AG04450 (cell line): Measurements from ENCODE around the gene CIAPIN1. TPM values are rescaled to one million over a fixed set of nuclear protein-coding genes. Genes with fewer than 3 reads are reported as not detected.

Source experiments
- CTCF ChIA-PET: fragments of 300-600, 350-600 bp; formaldehyde crosslinking; extraction: SDS; loops from one replicate; lab custom pipeline; 2022; ENCODE audit warnings: antibody characterized with exemption, inconsistent platforms; lab: Charles Lee
- POLR2A ChIA-PET: fragments of 350-600 bp; formaldehyde crosslinking; extraction: SDS; loops from one replicate; lab custom pipeline; 2021; ENCODE audit warnings: antibody characterized with exemption, inconsistent platforms; lab: Yijun Ruan, JAX
- DNase-seq: peaks from one replicate; pipeline ENCODE4 v3.0.0-alpha.2; 2011; ENCODE audit warnings: low read depth, low spot score
- H3K27ac ChIP-seq: one replicate; pipeline ENCODE4 v1.5.1; 2012; ENCODE audit warnings: low read depth, low read length, control low read depth
- H3K27me3 ChIP-seq: one replicate; pipeline ENCODE4 v1.6.0; 2012; ENCODE audit warnings: low read length; ENCODE audit not compliant: control insufficient read depth, insufficient read depth
- H3K4me3 ChIP-seq: 2 replicates; pipeline ENCODE4 v1.5.1; 2011; ENCODE audit warnings: mild to moderate bottlenecking, low read depth, low read length, control low read depth
- H3K9me3 ChIP-seq: 2 replicates; pipeline ENCODE4 v1.5.1; 2012; ENCODE audit warnings: low read length; ENCODE audit not compliant: control insufficient read depth, insufficient read depth
- polyA plus RNA-seq: library from polyadenylated mRNA; depleted of rRNA; stranded (reverse); fragments of >200 nt; gene quantifications from 2 replicates; pipeline ENCODE4 v1.2.3, GENCODE V29; 2011; rRNA removed
- TF ChIP-seq, protein P1 (sequence below): IDR thresholded peaks from 2 replicates; pipeline ENCODE4 v1.5.1; 2011; ENCODE audit warnings: low read depth, low read length, control low read depth, inconsistent platforms

Gene CIAPIN1
- polyA plus RNA-seq, 1 experiment, result 48.6 TPM

DNA sequence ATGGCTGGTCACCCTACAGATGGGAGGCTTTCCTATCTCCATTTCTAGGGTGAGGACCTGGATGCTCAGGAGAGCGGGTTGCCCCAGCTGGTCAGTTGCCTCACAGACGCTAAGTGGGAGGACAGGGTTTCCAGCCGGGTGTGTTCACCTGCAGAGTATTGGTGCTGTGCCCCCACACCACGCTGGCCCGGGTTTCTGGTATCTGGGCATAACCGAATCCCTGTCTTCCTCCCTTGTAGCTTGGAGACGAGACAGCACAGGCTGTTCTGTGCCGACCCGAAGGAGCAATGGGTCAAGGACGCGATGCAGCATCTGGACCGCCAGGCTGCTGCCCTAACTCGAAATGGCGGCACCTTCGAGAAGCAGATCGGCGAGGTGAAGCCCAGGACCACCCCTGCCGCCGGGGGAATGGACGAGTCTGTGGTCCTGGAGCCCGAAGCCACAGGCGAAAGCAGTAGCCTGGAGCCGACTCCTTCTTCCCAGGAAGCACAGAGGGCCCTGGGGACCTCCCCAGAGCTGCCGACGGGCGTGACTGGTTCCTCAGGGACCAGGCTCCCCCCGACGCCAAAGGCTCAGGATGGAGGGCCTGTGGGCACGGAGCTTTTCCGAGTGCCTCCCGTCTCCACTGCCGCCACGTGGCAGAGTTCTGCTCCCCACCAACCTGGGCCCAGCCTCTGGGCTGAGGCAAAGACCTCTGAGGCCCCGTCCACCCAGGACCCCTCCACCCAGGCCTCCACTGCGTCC, 65.2 kb downstream of the CIAPIN1 start:
- Histone ChIP-seq H3K9me3 (no peaks in the 10 kb centered on the region), H3K27ac (no peak overlapping the region), H3K27me3 (peaks cover 17% of the 10 kb centered on the region), H3K4me3 (no peak overlapping the region)
- TF ChIP-seq, protein P1, sequence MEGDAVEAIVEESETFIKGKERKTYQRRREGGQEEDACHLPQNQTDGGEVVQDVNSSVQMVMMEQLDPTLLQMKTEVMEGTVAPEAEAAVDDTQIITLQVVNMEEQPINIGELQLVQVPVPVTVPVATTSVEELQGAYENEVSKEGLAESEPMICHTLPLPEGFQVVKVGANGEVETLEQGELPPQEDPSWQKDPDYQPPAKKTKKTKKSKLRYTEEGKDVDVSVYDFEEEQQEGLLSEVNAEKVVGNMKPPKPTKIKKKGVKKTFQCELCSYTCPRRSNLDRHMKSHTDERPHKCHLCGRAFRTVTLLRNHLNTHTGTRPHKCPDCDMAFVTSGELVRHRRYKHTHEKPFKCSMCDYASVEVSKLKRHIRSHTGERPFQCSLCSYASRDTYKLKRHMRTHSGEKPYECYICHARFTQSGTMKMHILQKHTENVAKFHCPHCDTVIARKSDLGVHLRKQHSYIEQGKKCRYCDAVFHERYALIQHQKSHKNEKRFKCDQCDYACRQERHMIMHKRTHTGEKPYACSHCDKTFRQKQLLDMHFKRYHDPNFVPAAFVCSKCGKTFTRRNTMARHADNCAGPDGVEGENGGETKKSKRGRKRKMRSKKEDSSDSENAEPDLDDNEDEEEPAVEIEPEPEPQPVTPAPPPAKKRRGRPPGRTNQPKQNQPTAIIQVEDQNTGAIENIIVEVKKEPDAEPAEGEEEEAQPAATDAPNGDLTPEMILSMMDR, result no peak
- ChIA-PET POLR2A (no interaction called here), CTCF (interaction anchor here (0.7 kb wide), 1 partner anchor 34 kb away, joined by 3 read pairs; no protein-coding TSS in a partner anchor)
- no peak for DNase-seq

DNA sequence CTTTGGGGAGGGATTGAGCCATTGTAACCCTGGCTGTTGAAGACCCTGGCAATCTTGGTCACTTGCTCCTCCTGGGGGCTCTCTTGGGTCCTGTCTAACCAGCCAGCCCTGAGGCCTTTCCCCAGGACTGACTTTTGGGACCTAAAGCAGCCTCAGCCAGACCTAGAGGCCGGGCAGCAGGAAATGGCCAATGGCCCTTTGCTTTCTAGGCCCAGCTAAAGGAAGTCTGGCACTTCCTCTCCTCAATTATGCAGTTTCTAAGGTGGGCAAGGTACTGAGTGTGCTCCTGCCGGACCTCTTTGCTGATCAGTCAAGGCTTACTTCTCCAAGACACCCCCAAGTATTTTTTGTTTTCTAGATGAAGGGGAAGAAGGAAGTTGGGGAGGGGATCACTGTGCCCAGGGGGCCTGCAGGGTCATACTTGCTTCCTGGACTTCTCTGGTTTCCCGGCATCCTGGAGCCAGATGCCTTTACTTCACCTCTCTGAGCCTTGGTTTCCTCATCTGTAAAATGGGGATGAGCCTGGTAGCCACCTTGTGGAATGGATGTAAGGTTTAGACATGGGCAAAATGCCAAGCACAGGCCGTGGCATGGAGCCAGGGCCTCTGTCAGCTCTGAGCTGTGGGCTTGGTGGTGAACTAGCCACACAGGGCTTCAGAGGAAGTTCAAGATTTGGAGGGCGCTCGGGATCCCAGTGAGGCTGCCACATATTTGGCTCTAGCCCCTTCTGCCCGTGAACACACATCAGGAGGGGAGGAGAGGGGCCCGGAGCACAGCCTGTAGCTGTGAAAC, 66.3 kb downstream of the CIAPIN1 start:
- no peak for DNase-seq
- Histone ChIP-seq H3K9me3 (no peaks in the 10 kb centered on the region), H3K27me3 (peaks cover 11% of the 10 kb centered on the region), H3K27ac (no peak overlapping the region), H3K4me3 (no peak overlapping the region)
- TF ChIP-seq, protein P1, result no peak
- ChIA-PET CTCF (interaction anchor here (0.7 kb wide), 1 partner anchor 36 kb away, joined by 3 read pairs; no protein-coding TSS in a partner anchor), POLR2A (interaction anchor here (0.6 kb wide), 1 partner anchor 70 kb away, joined by 4 read pairs; no protein-coding TSS in a partner anchor)

DNA sequence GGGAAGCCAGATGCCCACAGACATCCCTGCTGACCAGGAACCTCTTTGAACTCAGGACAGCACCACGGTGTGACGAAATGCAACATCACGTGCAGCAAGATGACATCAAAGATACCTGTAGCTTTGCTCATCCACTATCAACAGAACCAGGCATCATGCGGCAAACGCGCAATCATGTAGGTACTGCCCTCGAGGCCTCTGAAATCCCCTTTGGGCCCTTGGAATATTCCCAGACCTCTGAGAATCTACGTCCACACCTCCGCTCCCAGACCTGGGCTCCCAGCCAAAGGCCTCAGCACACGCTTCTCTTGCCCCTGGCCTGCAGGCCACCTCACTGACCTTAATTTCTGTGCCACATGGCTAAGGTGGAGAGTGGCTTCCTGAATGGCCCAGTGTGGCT, 67.6 kb downstream of the CIAPIN1 start:
- Histone ChIP-seq H3K27ac (no peak overlapping the region), H3K27me3 (peaks cover 6% of the 10 kb centered on the region), H3K9me3 (no peaks in the 10 kb centered on the region), H3K4me3 (no peak overlapping the region)
- CTCF ChIA-PET, result no interaction called here
- DNase-seq, result no peak
- POLR2A ChIA-PET, result no interaction called here
- TF ChIP-seq, protein P1, result no peak

Other genes starting within 250 kb of the CIAPIN1 start
- 84.7 and 107 TPM in 2 replicates for gene ARL2BP, start 202.1 kb downstream of the CIAPIN1 start, polyA plus RNA-seq
- 0.06 and 0.10 TPM in 2 replicates for gene PLLP, start 162.7 kb downstream of the CIAPIN1 start, polyA plus RNA-seq
- gene CCL22, start 88.6 kb downstream of the CIAPIN1 start, polyA plus RNA-seq, result not detected in 2 replicates
- gene CX3CL1, start 74.9 kb downstream of the CIAPIN1 start, polyA plus RNA-seq, result 0.48 TPM in 2 replicates
- not detected in 2 replicates for gene CCL17, start 42.6 kb downstream of the CIAPIN1 start, polyA plus RNA-seq
- gene COQ9, start 94 bp upstream of the CIAPIN1 start, polyA plus RNA-seq, result 59.0 and 60.3 TPM in 2 replicates
- gene POLR2C, start 15.3 kb upstream of the CIAPIN1 start, polyA plus RNA-seq, result 143 and 149 TPM in 2 replicates
- gene DOK4, start 39.1 kb upstream of the CIAPIN1 start, polyA plus RNA-seq, result 12.5 and 15.9 TPM in 2 replicates
- gene CCDC102A, start 89.2 kb upstream of the CIAPIN1 start, polyA plus RNA-seq, result 7.1 and 8.3 TPM in 2 replicates
- not detected in 2 replicates for gene ADGRG5, start 95.3 kb upstream of the CIAPIN1 start, polyA plus RNA-seq
- 1.6 and 2.1 TPM in 2 replicates for gene ADGRG1, start 181.2 kb upstream of the CIAPIN1 start, polyA plus RNA-seq
- not detected in 2 replicates for gene ADGRG3, start 220.9 kb upstream of the CIAPIN1 start, polyA plus RNA-seq
- gene DRC7, start 247.4 kb upstream of the CIAPIN1 start, polyA plus RNA-seq, result not detected in 2 replicates